ENCODE results near the gene AIMP1.
"Not testable (repeated sequence)": the region's sequence is repeated elsewhere in the genome, so short reads cannot be mapped to it uniquely, and the experiment has no call there.

Gene AIMP1

DNA sequence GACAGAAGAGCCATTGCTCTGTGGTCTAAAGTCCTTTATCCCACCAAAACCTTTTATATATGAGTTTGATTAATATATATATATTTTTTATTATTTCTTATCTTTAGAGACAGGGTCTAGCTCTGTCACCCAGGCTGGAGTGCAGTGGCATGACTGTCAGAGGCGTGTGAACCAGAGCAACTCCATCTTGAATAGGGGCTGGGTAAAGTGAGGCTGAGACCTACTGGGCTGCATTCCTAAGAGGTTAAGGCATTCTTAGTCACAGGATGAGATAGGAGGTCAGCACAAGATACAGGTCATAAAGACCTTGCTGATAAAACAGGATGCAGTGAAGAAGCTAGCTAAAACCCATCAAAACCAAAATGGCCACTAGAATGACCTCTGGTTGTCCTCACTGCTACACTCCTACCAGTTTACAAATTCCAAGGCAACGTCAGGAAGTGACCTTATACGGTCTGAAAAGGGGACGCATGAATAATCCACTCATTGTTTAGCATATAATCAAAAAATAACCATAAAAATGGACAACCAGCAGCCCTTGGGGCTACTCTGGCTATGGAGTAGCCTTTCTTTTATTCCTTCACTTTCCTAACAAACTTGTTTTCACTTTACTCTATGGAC, 10.8 kb upstream of the AIMP1 start:
- DNase-seq (ENCODE audit: low read depth, low spot score), result no peak
- H3K4me3 ChIP-seq (ENCODE audit: low read length), result no peak overlapping the region

DNA sequence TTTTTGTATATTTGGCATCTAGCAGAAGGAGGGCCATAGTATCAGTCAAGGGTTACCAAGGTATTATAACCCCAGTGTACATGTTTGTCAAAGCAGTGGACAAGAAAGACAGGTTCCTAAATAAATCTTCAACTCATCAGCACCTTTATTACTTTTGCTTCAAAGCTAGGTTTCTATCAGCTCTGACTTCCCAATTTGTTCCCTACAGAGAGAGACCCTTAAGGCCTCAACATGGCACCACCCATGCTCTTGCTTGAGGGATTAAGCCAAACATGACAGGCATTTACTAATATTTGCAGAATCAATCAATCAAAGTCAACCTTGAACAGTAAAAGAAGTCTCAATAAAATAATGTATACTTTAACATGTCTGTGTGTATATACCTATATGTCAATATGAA, 9.8 kb upstream of the AIMP1 start:
- H3K4me3 ChIP-seq (ENCODE audit: low read length), result no peak overlapping the region
- no peak for DNase-seq (ENCODE audit: low read depth, low spot score)

DNA sequence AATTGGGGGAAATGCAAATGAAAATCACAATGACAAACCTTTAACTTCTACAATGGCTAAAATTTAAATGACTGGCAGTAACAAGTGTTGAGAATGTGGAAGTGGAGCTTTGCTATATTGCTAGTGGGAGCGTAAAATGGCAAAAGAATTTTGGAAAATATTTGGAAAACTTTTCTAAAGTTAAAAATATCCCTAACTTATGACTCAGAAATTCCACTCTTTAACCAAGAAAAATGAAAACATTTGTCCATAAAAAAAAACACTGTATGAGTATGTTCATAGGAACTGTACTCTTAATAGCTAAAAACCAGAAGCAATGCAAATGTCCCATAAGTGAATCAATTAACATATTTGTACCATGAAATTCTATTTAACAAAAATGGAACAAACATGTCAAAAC, 4.0 kb upstream of the AIMP1 start:
- no peak for DNase-seq (ENCODE audit: low read depth, low spot score)
- H3K4me3 ChIP-seq (ENCODE audit: low read length), result no peak overlapping the region

DNA sequence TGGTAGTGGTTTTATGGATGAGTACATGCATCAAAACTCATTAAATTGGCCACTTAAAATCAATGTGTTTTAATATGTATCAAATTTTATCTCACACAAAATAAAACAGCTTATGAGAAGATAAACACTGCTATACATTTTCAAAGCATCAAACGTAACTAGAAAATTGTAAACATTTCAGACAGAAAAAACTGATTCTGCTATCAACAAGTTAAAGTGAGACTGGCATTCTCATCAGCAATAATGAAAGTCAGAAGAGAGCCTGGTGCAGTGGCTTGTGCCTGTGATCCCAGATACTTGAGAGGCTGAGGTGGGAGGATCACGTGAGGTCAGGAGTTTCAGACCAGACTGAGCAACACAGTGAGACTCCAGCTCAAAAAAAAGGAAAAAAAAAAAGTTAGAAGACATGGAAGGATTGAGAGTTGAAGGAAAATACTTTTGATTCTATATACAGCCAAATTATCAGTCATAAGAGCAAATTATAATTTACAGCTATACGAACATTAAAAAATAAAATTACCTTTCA, 3.3 kb upstream of the AIMP1 start:
- no peak overlapping the region for H3K4me3 ChIP-seq (ENCODE audit: low read length)
- DNase-seq (ENCODE audit: low read depth, low spot score), result no peak

DNA sequence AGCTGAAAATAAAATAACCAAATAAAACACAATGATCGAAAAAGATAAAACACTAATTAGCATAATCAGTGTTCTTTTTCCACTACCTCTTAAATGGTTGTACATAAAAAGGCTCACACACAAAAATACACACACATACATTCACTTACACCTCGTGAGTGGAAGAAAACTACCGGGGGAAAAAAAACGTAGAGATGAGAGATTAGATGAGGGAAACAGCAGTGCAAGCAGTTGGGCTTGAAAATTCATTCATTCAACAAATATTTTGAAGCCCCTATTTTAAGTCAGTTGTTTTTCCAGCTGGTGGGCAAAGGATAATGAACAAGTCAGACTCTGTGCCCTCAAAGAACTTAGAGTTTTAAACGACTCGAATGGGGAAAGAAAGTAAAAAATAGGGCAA, 1.4 kb upstream of the AIMP1 start:
- peak overlapping the region; percentile 95 for H3K4me3 ChIP-seq (ENCODE audit: low read length)
- DNase-seq (ENCODE audit: low read depth, low spot score), result no peak

DNA sequence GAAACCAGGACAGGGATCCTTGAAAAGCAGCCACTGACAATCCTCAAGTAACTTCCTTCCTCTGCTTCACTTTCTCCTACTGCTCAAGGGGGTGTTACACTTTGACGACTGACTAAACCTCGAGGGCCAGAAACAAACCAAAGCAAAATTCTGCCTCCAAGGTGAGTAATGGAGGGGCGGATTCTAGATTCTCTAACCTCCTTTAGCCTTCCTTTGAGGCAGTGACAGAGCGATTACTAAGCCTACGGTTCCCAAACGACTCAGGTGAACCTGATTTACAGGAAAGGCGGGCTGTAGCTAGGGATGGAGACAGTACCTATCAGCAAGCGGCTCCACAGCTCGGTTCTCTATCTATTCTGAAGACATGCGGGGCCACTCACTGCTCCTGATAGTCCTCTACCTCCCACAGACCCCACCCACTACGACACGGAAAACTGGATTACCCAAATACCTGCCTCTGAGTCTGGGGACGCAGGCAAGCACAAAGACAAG, 828 bp upstream of the AIMP1 start:
- DNase-seq (ENCODE audit: low read depth, low spot score), result peak; percentile 15
- peak overlapping the region; percentile 95 for H3K4me3 ChIP-seq (ENCODE audit: low read length)

DNA sequence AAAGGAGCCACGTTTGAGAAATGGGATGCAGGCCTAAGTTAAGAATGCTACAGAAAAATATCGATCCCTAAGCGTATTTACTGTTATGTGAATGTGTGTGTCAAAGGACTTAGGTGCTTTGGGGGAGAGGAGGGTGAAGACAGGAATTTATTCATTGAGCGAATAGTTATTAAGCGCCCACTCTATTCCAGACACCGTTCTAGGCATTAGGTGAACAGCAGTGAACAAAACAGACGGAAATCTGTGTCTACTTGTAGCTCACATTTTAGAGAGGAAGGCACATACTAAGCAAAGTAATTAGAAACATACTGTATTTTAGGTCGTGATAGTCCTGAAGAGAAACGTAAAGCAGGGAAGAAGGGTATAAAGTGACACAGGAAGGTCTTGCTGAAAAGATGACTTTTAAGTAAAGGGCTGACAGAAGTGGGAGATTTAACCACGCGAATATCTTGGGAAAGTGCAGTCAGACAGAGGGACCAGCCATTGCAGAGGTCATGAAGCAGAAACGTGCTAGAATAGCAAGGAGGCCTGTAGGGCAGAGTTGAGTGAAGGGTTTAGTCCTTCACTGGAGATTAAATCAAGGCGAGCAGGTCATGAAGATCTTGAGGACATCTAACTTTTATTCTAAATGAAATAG, 541 bp downstream of the AIMP1 start:
- peak overlapping the region; percentile 95 for H3K4me3 ChIP-seq (ENCODE audit: low read length)
- DNase-seq (ENCODE audit: low read depth, low spot score), result peak; percentile 7

DNA sequence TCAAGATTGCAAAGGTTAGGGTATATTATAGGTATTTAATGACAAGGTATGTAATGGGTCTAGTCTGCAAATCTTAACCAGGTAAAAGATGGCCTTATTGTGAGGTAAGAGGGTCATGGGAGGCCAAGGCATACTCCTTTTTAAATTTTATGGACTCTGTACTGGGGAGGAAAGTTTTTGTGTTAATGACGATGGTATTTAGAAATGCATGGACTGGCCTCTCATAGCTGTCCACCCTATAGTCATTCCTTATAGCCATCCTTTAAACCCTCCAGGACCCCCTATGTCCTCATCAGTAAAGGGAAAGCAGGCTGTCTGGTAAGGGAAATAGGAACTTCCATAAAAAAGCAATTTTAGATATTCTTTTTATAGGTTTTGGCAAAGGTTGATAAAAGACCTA, 1.5 kb downstream of the AIMP1 start:
- peak overlapping the region; percentile 95 for H3K4me3 ChIP-seq (ENCODE audit: low read length)
- DNase-seq (ENCODE audit: low read depth, low spot score), result no peak

DNA sequence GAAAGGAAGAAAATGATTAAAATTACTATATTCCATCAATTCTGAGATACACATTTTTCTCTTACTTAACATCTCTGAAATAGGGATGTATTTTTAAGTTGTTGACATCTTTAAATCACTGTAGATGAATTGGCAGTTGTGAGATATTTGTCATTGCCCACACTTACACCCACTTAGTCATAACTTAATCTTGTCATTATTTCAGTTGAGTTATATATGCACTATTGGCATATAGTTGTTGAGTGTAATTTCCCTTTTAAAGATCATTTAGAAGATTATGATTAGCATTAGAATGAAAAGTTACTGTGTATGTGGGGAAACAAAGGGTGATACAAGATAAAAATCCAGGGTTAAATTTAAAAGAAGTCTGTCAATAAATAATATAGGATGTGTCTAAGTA, 2.2 kb downstream of the AIMP1 start:
- H3K4me3 ChIP-seq (ENCODE audit: low read length), result no peak overlapping the region
- DNase-seq (ENCODE audit: low read depth, low spot score), result no peak

DNA sequence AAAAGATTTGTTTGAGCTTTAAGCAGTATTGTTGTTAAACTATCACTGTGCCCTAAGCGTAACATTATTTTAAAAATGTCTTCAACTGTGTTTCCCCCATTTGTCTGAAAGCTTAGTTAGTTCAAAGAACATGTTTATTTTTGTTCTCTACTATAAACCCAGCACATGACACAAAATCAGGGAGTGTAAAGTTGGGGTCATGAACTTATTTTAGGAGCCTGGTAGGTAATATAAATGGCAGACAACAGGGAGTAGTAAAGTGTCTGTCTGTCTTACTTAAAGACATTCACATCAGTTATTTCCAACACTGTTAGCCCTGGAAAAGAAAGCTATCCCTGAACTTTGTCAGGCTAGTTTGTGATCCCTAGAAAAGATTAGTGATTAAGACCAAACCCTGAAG, 3.9 kb downstream of the AIMP1 start:
- DNase-seq (ENCODE audit: low read depth, low spot score), result no peak

DNA sequence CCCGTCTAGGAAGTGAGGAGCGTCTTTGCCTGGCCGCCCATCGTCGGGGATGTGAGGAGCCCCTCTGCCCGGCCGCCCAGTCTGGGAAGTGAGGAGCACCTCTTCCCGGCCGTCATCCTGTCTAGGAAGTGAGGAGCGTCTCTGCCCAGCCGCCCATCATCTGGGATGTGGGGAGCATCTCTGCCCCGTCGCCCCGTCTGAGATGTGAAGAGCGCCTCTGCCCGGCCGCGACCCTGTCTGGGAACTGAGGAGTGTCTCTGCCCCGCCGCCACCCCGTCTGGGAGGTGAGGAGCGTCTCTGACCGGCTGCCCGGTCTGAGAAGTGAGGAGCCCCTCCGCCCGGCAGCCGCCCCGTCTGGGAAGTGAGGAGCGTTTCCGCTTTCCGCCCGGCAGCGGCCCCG, 4.8 kb downstream of the AIMP1 start:
- not testable (repeated sequence) for H3K4me3 ChIP-seq (ENCODE audit: low read length)

More for the DNA sequence above, 3.9 kb downstream of the AIMP1 start:
- no peak overlapping the region for H3K4me3 ChIP-seq (ENCODE audit: low read length)

DNA sequence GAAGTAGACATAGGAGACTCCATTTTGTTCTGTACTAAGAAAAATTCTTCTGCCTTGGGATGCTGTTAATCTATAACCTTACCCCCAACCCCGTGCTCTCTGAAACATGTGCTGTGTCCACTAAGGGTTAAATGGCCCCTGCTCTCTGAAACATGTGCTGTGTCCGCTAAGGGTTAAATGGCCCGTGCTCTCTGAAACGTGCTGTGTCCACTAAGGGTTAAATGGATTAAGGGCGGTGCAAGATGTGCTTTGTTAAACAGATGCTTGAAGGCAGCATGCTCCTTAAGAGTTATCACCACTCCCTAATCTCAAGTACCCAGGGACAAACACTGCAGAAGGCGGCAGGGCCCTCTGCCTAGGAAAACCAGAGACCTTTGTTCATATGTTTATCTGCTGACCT, 5.5 kb downstream of the AIMP1 start:
- DNase-seq (ENCODE audit: low read depth, low spot score), result not testable (repeated sequence)

More for the DNA sequence above, 4.8 kb downstream of the AIMP1 start:
- DNase-seq (ENCODE audit: low read depth, low spot score), result not testable (repeated sequence)

DNA sequence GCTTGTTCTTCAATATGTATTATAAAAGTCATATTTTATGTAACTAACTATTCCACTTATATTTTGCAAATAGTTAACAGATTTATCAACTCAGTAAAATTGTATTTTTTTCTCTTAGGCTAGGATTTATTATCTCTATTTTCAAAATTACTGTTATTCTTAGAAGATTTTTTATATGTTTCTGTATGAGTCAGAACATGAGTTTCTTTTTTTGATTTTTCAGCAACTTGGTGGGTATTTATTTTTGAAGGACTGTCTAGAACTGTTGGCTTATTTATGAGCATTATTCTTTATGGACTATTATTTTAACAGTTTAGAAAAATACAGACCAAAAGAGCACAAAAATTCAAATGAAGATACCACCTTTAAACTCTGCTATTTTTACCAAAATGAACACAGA, 6.8 kb downstream of the AIMP1 start:
- H3K4me3 ChIP-seq (ENCODE audit: low read length), result no peak overlapping the region
- no peak for DNase-seq (ENCODE audit: low read depth, low spot score)

More for the DNA sequence above, 5.5 kb downstream of the AIMP1 start:
- not testable (repeated sequence) for H3K4me3 ChIP-seq (ENCODE audit: low read length)

DNA sequence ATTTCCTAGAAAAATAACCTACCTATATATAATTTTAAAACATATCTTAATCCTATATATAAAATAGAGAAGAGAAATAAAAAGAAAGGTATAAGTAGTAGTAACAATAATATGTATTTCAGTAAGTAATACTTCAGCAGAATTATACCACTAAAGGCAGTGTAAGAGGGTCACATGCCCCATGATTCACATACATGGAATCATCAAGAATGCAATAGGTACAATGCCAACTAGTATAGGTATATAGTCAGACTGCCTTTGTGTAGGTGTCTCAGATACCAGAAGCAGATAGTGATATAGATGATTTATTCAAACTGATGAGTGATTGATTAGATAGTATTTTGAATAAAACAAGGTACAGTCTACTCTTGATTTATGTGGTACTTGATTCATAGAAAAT, 9.4 kb downstream of the AIMP1 start:
- no peak overlapping the region for H3K4me3 ChIP-seq (ENCODE audit: low read length)
- DNase-seq (ENCODE audit: low read depth, low spot score), result no peak

DNA sequence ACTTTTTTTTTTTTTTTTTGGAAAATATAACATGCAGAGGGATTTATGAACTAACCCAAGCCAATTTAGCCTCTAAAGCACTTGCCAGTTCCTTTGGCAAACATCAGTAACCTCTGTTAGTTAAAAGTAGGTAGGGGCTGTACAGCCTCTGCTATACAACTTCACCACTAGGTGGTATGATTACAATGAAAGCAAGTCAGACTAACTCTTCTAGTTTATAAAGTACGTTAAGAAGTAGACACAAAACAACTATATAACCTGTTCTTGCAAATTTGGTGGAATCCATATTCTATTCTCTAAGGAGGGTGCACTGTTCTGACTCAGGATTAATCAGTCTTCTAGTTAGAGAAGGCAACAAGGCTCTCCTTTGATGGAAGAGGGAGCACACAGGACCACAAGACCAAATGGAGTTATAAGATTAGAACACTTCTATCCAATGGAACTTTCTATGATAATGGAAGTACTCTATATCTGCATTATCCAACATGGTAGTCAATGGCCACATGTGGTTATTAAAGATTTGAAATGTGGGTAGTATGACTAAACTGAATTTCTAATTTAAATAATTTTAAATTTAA, 12.8 kb downstream of the AIMP1 start:
- H3K4me3 ChIP-seq (ENCODE audit: low read length), result no peak overlapping the region
- DNase-seq (ENCODE audit: low read depth, low spot score), result peak; percentile 42

DNA sequence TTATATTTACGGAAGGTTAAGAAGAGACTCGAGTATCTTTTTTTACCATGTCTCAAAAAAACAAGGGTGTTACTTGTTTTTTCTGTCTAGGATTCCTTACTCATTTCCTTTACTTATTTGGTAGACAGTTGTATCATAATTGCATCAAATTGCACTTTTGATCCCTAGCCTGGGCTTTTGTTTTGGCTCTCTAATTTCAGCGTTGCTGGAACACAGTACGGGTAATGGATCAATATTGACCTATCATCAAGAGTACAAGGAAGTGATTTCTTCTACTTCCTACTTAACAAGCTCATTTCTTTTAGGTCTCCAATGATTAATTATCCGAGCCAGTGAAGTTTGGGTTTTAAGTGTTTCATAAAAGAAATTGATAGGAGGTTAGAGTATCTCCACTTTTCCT, 16.8 kb downstream of the AIMP1 start:
- DNase-seq (ENCODE audit: low read depth, low spot score), result no peak
- H3K4me3 ChIP-seq (ENCODE audit: low read length), result no peak overlapping the region

DNA sequence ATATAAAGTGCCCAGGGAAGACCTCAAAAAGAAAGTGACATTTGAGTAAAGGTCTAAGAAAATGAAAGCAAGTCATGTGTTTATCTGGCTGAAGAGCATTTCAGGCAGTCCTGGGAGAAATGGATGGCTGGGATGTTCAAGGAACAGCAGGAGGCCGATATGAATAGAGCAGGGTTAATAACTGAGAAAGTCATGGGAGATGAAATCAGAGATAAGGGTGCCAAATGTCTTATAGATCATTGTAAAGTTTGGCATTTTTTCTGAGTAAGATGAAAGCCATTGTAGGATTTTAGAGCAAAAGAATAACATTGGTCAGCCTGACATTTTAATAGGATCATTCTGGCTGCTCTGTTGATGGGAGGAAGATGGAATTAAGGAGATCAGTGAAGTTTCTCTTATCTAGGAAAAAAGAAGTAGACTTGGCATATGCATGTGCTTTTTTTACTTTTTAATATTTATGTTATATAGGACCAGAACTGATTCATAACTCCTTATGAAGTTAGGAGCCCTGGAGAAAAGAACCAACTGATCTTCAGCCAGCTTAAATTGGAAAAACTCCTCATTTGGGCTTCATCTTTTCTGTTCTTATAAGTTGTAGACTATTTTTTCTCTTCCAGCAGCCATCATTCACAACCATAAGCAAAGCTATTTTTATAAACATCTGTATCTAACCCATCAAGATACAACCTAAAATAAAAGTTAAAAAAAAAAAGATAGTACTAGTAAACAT, 18.6 kb downstream of the AIMP1 start:
- no peak for DNase-seq (ENCODE audit: low read depth, low spot score)
- no peak overlapping the region for H3K4me3 ChIP-seq (ENCODE audit: low read length)

DNA sequence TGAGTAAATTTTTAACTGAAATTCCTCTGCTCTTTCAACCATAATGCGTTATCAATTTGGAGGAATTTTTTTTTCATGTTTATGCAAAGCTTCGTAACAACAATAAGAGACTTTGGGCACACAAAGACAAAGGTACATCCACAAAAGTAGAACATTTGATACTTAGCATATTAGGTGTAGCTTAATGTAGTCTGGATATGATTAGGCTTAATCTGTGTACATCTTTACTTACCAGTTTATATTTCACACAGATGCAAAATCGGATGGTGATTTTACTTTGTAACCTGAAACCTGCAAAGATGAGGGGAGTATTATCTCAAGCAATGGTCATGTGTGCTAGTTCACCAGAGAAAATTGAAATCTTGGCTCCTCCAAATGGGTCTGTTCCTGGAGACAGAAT, 20.3 kb downstream of the AIMP1 start:
- DNase-seq (ENCODE audit: low read depth, low spot score), result no peak

DNA sequence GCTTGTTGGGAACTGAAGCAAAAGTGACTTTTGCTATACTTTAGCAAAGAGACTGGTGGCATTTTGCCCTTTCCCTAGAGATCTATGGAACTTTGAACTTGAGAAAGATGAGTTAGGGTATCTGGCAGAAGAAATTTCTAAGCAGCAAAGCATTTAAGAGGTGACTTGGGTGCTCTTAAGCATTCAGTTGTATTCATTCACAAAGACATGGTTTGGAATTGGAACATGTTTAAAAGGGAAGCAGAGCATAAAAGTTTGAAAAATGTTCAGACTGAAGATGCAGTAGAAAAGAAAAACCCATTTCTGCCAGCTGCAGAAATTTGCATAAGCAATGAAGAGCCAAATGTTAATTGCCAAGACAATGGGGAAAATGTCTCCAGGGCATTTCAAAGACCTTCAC, 21.6 kb downstream of the AIMP1 start:
- no peak overlapping the region for H3K4me3 ChIP-seq (ENCODE audit: low read length)
- no peak for DNase-seq (ENCODE audit: low read depth, low spot score)

More for the DNA sequence above, 20.3 kb downstream of the AIMP1 start:
- H3K4me3 ChIP-seq (ENCODE audit: low read length), result no peak overlapping the region

DNA sequence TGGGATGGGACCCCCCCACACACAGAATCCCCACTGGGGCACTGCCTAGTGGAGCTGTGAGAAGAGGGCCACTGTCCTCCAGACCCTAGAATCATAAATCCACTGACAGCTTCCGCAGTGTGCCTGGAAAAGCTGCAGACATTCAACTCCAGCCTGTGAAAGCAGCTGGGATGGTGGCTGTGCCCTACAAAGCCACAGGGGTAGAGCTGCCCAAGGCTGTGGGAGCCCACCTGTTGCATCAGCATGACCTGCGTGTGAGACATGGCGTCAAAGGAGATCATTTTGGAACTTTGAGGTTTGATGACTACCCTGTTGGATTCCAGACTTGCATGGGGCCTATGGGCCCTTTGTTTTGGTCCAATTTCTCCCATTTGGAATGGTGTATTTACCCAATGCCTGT, 22.3 kb downstream of the AIMP1 start:
- no peak for DNase-seq (ENCODE audit: low read depth, low spot score)
- no peak overlapping the region for H3K4me3 ChIP-seq (ENCODE audit: low read length)
